ENCODE data around the gene ZCCHC14. TPM values are rescaled to one million over a fixed set of nuclear protein-coding genes. Genes with fewer than 3 reads are reported as not detected.

The ZCCHC14 gene
- total and polyA plus RNA-seq, 2 experiments from 2014 or later, result 4.3 to 14.5 TPM

- 96% methylated on average over 25 of the region's 25 CpGs for WGBS (ENCODE audit: low lambda C conversion rate, missing lambda C conversion rate)
- H4K20me1 ChIP-seq (ENCODE audit: insufficient read depth, poor library complexity, severe bottlenecking), result peaks cover 2% of the 10 kb centered on the region
- H3K36me3 ChIP-seq (replicated peaks; ENCODE audit: insufficient read depth, low read depth), result no peaks in the 10 kb centered on the region
- H3K79me2 ChIP-seq, result no peaks in the 10 kb centered on the region
- no peaks in the 10 kb centered on the region for H3K9me2 ChIP-seq (replicated peaks; ENCODE audit: insufficient read depth)
- peaks cover 6% of the 10 kb centered on the region for H3K4me1 ChIP-seq (ENCODE audit: insufficient read depth)
- no peak overlapping the region for H3K4me3 ChIP-seq
- no peak overlapping the region for H3K4me2 ChIP-seq
- no peaks in the 10 kb centered on the region for H3K27me3 ChIP-seq
- H2AFZ ChIP-seq, result no peak overlapping the region
- no peak for DNase-seq (ENCODE audit: low spot score)
- H3K27ac ChIP-seq, result no peak overlapping the region
- no peaks in the 10 kb centered on the region for H3K9me3 ChIP-seq (ENCODE audit: low read depth)
- no peak for TF ChIP-seq EZH2phosphoT487 (IDR thresholded peaks at IDR 0.05; ENCODE audit: low read depth, severe bottlenecking, unreplicated experiment)
- TF ChIP-seq, protein P1, sequence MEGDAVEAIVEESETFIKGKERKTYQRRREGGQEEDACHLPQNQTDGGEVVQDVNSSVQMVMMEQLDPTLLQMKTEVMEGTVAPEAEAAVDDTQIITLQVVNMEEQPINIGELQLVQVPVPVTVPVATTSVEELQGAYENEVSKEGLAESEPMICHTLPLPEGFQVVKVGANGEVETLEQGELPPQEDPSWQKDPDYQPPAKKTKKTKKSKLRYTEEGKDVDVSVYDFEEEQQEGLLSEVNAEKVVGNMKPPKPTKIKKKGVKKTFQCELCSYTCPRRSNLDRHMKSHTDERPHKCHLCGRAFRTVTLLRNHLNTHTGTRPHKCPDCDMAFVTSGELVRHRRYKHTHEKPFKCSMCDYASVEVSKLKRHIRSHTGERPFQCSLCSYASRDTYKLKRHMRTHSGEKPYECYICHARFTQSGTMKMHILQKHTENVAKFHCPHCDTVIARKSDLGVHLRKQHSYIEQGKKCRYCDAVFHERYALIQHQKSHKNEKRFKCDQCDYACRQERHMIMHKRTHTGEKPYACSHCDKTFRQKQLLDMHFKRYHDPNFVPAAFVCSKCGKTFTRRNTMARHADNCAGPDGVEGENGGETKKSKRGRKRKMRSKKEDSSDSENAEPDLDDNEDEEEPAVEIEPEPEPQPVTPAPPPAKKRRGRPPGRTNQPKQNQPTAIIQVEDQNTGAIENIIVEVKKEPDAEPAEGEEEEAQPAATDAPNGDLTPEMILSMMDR (IDR thresholded peaks at IDR 0.05; ENCODE audit: poor library complexity), result no peak
- TF ChIP-seq EZH2 (IDR thresholded peaks at IDR 0.05; ENCODE audit: borderline replicate concordance), result no peak
Observed at GRCh38 chr16:87421003-87421912, 71.6 kb downstream of the ZCCHC14 start.

DNA sequence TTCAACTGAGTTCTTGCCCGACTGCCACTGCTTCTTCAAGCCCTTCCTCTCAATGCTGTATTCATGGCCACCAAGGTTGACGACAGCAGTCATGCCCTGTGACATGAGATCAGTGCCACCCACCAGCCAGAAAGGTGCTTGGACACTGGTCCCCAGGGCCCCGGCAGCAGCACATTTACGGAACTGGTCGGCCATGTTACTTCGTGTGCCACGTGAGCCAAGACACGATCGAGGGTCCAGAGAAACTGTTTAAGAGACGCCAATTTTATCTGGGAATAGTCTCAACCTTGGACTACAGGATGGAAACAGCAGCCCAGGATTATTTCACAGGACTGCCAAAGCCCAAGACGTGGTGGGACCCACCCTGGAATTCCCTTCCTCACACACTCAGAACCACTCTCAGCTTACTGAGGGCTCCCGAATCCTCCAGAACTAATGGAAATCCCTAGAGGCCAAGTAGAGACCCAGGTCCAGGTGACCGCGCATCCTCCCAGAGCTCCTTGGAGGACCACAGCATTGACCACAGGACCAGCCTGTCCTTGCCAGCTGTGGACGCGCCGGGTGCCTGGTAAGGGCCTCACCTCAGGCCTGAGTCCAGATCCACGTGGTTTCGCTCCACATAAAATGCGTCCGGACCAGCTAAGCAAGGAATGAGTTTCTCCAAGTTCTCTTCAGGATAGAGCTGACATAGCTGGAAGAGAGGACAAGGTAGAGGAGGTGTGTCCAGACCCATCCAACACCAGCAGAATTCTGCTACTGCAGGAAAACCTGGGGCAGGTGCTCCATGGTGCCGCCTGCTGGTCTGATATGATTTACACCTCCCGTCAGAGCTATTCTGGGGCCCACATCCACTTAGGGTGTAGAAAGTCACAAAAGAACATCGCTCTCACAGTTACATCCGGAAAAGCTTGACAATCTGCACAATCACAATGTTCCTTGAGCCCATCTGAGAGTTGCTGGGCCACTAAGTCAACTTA, 72.5 kb downstream of the ZCCHC14 start:
- Histone ChIP-seq H2AFZ (no peak overlapping the region), H4K20me1 (ENCODE audit: insufficient read depth, poor library complexity, severe bottlenecking) (peaks cover 2% of the 10 kb centered on the region), H3K9me2 (replicated peaks; ENCODE audit: insufficient read depth) (no peaks in the 10 kb centered on the region), H3K27me3 (no peaks in the 10 kb centered on the region), H3K79me2 (no peaks in the 10 kb centered on the region), H3K36me3 (replicated peaks; ENCODE audit: insufficient read depth, low read depth) (no peaks in the 10 kb centered on the region), H3K4me2 (no peak overlapping the region), H3K4me3 (no peak overlapping the region), H3K27ac (no peak overlapping the region), H3K4me1 (ENCODE audit: insufficient read depth) (peaks cover 6% of the 10 kb centered on the region), H3K9me3 (ENCODE audit: low read depth) (no peaks in the 10 kb centered on the region)
- WGBS (ENCODE audit: low lambda C conversion rate, missing lambda C conversion rate), result 98% methylated on average over 25 of the region's 25 CpGs
- no peak for TF ChIP-seq EZH2 (IDR thresholded peaks at IDR 0.05; ENCODE audit: borderline replicate concordance)
- no peak for TF ChIP-seq EZH2phosphoT487 (IDR thresholded peaks at IDR 0.05; ENCODE audit: low read depth, severe bottlenecking, unreplicated experiment)
- DNase-seq (ENCODE audit: low spot score), result no peak

- Histone ChIP-seq H3K4me1 (ENCODE audit: insufficient read depth) (peaks cover 6% of the 10 kb centered on the region), H3K36me3 (replicated peaks; ENCODE audit: insufficient read depth, low read depth) (no peaks in the 10 kb centered on the region), H4K20me1 (ENCODE audit: insufficient read depth, poor library complexity, severe bottlenecking) (peaks cover 2% of the 10 kb centered on the region), H3K27me3 (no peaks in the 10 kb centered on the region), H3K4me2 (no peak overlapping the region), H3K79me2 (no peaks in the 10 kb centered on the region), H3K27ac (no peak overlapping the region), H3K4me3 (no peak overlapping the region), H2AFZ (no peak overlapping the region), H3K9me3 (ENCODE audit: low read depth) (no peaks in the 10 kb centered on the region), H3K9me2 (replicated peaks; ENCODE audit: insufficient read depth) (no peaks in the 10 kb centered on the region)
- peak; percentile 37 for DNase-seq (ENCODE audit: low spot score)
- 65% methylated on average over 6 of the region's 6 CpGs for WGBS (ENCODE audit: low lambda C conversion rate, missing lambda C conversion rate)
- no peak for TF ChIP-seq EZH2 (IDR thresholded peaks at IDR 0.05; ENCODE audit: borderline replicate concordance)
- TF ChIP-seq, protein P1 (IDR thresholded peaks at IDR 0.05; ENCODE audit: poor library complexity), result no peak
Observed at GRCh38 chr16:87418644-87419043, 74.2 kb downstream of the ZCCHC14 start.

All from hepatocyte (in vitro differentiated cells).